ENCODE results near the gene ARHGDIG. TPM values are rescaled to one million over a fixed set of nuclear protein-coding genes. Genes with fewer than 3 reads are reported as not detected.

The ARHGDIG gene
- total and polyA plus RNA-seq, 2 of the 4 experiments (the other 2 are of a cell fraction) = 0.24 to 0.36 TPM

DNA sequence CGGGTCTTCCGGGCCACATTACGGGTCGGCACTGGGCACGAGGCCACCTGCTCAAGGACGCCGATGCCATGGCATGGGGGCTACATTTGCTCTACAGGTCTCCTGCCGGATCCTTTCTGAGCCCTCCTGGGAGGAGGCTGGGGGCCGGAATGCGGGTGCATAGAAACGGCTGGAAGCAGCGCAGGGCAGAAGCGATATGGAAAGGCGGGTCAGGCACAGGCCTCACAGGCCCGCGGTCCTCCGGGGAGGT lies 43.7 kb downstream of the ARHGDIG start:
- intact Hi-C loops (cut with micrococcal nuclease) (no loop called here), dilution Hi-C loops (cut with HindIII; ENCODE audit: low sequenced_read_pairs, unreplicated experiment) (no loop called here), in situ Hi-C loops (cut with MboI; ENCODE audit: low sequenced_read_pairs) (no loop called here)
- Histone ChIP-seq H2BK20ac (ENCODE audit: low read depth, low read length) (no peak overlapping the region), H3K56ac (ENCODE audit: extremely low read depth, insufficient read depth, low read length) (no peak overlapping the region), H2BK15ac (ENCODE audit: low read depth, low read length) (no peak overlapping the region), H3K9me1 (ENCODE audit: insufficient read depth, low read length) (peaks cover 26% of the 10 kb centered on the region), H3K9ac (ENCODE audit: low read depth, low read length) (no peak overlapping the region), H3K14ac (replicated peaks; ENCODE audit: low read depth, low read length) (no peak overlapping the region), H3K4ac (ENCODE audit: low read depth, low read length) (no peak overlapping the region), H4K91ac (ENCODE audit: insufficient read depth, low read depth, low read length) (no peak overlapping the region), H2AK9ac (replicated peaks; ENCODE audit: low read depth, low read length, poor library complexity) (no peak overlapping the region), H2BK5ac (ENCODE audit: low read depth, low read length, poor library complexity, severe bottlenecking) (no peak overlapping the region), H3K4me1 (ENCODE audit: control insufficient read depth, insufficient read depth, low read length) (peaks cover 9% of the 10 kb centered on the region), H3K4me2 (ENCODE audit: low read depth, low read length) (no peak overlapping the region), H2BK120ac (ENCODE audit: low read depth, low read length) (no peak overlapping the region), H3K18ac (ENCODE audit: low read depth, low read length) (no peak overlapping the region), H3K4me3 (ENCODE audit: insufficient read depth, low read depth, low read length) (no peak overlapping the region), H4K8ac (ENCODE audit: low read depth in 2 of 2, low read length in 2 of 2) (no peak overlapping the region), H3K27me3 (ENCODE audit: control insufficient read depth, insufficient read depth, low read length) (no peaks in the 10 kb centered on the region), H2AFZ (replicated peaks; ENCODE audit: low read length, poor library complexity) (no peak overlapping the region), H3K23ac (ENCODE audit: low read depth, low read length) (no peak overlapping the region), H4K20me1 (ENCODE audit: insufficient read depth, low read length) (peaks cover 85% of the 10 kb centered on the region), H3K27ac (ENCODE audit: insufficient read depth, low read length) (no peak overlapping the region), H3K36me3 (ENCODE audit: control insufficient read depth, insufficient read depth, low read length) (peaks cover 4% of the 10 kb centered on the region), H2AK5ac (ENCODE audit: low read depth, low read length) (no peak overlapping the region), H3K79me1 (ENCODE audit: low read depth in 1 of 2, low read length in 2 of 2) (peaks cover 33 to 73% of the 10 kb centered on the region in 2 experiments), H4K5ac (ENCODE audit: low read depth, low read length) (no peak overlapping the region), H3K9me3 (ENCODE audit: control insufficient read depth, insufficient read depth, low read length) (no peaks in the 10 kb centered on the region)
- TF ChIP-seq RCOR1 (IDR thresholded peaks at IDR 0.05; ENCODE audit: insufficient replicate concordance, low read length) = no peak
- TF ChIP-seq MAZ (IDR thresholded peaks at IDR 0.05; ENCODE audit: borderline replicate concordance, low read depth, low read length) = no peak
- TF ChIP-seq RAD21 (IDR thresholded peaks at IDR 0.05; ENCODE audit: low read length) = no peak
- no peak for TF ChIP-seq CTCF (conservative IDR thresholded peaks at IDR 0.05; ENCODE audit: low read depth, low read length)
- TF ChIP-seq MXI1 (IDR thresholded peaks at IDR 0.05; ENCODE audit: borderline replicate concordance, low read depth, low read length) = no peak
- TF ChIP-seq, protein P1, sequence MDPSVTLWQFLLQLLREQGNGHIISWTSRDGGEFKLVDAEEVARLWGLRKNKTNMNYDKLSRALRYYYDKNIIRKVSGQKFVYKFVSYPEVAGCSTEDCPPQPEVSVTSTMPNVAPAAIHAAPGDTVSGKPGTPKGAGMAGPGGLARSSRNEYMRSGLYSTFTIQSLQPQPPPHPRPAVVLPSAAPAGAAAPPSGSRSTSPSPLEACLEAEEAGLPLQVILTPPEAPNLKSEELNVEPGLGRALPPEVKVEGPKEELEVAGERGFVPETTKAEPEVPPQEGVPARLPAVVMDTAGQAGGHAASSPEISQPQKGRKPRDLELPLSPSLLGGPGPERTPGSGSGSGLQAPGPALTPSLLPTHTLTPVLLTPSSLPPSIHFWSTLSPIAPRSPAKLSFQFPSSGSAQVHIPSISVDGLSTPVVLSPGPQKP (IDR thresholded peaks at IDR 0.05; ENCODE audit: borderline replicate concordance, low read depth, low read length) = no peak
- TF ChIP-seq NFE2L2 (IDR thresholded peaks at IDR 0.05; ENCODE audit: low read depth, low read length) = no peak
- TF ChIP-seq, protein P2, sequence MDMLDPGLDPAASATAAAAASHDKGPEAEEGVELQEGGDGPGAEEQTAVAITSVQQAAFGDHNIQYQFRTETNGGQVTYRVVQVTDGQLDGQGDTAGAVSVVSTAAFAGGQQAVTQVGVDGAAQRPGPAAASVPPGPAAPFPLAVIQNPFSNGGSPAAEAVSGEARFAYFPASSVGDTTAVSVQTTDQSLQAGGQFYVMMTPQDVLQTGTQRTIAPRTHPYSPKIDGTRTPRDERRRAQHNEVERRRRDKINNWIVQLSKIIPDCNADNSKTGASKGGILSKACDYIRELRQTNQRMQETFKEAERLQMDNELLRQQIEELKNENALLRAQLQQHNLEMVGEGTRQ (IDR thresholded peaks at IDR 0.05; ENCODE audit: low read depth, low read length) = no peak
- no peak for TF ChIP-seq CEBPB (IDR thresholded peaks at IDR 0.05; ENCODE audit: low read depth, low read length)
- no peak for TF ChIP-seq BHLHE40 (IDR thresholded peaks at IDR 0.05; ENCODE audit: low read depth, low read length)
- no peak for TF ChIP-seq MAFK (IDR thresholded peaks at IDR 0.05; ENCODE audit: low read depth, low read length)
- TF ChIP-seq FOS (IDR thresholded peaks at IDR 0.05; ENCODE audit: low read depth, low read length) = no peak
- no peak for TF ChIP-seq RFX5 (IDR thresholded peaks at IDR 0.05; ENCODE audit: low read depth, low read length)
- no peak for TF ChIP-seq CHD1 (IDR thresholded peaks at IDR 0.05; ENCODE audit: low read depth, low read length)
- no peak for TF ChIP-seq POLR2A (IDR thresholded peaks at IDR 0.05; ENCODE audit: low read depth, low read length)
- TF ChIP-seq SMC3 (IDR thresholded peaks at IDR 0.05; ENCODE audit: low read depth, low read length) = no peak
- DNase-seq (no peak), ATAC-seq (ENCODE audit: low read depth) (no peak)
- POLR2A ChIA-PET (ENCODE audit: unreplicated experiment) = no interaction called here
- 86% methylated on average over 17 of the region's 17 CpGs; no CpG with 5 or more reads in 1 of the 2 experiments for WGBS, 2 experiments (ENCODE audit: extremely low coverage in 2 of 2, insufficient read length in 1 of 2)
- no TSS peak for BruUV-seq (replicated peaks)
- CTCF ChIA-PET = no interaction called here
